CD14-positive monocyte (primary cell): ENCODE data around the gene TRIM34. TPM values are rescaled to one million over a fixed set of nuclear protein-coding genes. Genes with fewer than 3 reads are reported as not detected.
"Not testable (repeated sequence)": the region's sequence is repeated elsewhere in the genome, so short reads cannot be mapped to it uniquely, and the experiment has no call there.

Experiments
- DNase-seq, 3 donors: peaks; one replicate each; pipeline ENCODE4 v3.0.0-alpha.2; 2011 to 2022
- H2AFZ ChIP-seq: 2 replicates; pipeline ENCODE4 v1.6.0; 2012; ENCODE audit warnings: mild to moderate bottlenecking, low read depth, low read length, inconsistent platforms; ENCODE audit not compliant: insufficient read depth, poor library complexity, severe bottlenecking
- H3K27ac ChIP-seq, 2 donors: 1 replicate in 1 of 2; 2 replicates in 1 of 2; pipeline ENCODE4 v1.5.1; 2012 to 2013; ENCODE audit warnings: low read length in 2 of 2, control low read depth in 1 of 2, inconsistent platforms in 1 of 2, low read depth in 1 of 2, mild to moderate bottlenecking in 1 of 2
- H3K27me3 ChIP-seq, 2 donors: one replicate each; pipeline versions ENCODE4 v1.6.0 to v1.6.1; 2011 to 2013; ENCODE audit warnings: low read length in 2 of 2; ENCODE audit not compliant: control insufficient read depth in 2 of 2, insufficient read depth in 2 of 2
- H3K36me3 ChIP-seq, 2 donors: replicated peaks in 1 of 2; 1 replicate in 1 of 2; 2 replicates in 1 of 2; pipeline versions ENCODE4 v1.5.1 to v1.6.1; 2012 to 2013; ENCODE audit warnings: low read length in 2 of 2, control low read depth in 1 of 2, inconsistent platforms in 1 of 2, mild to moderate bottlenecking in 1 of 2; ENCODE audit not compliant: insufficient read depth in 2 of 2, control insufficient read depth in 1 of 2
- H3K4me1 ChIP-seq, 2 donors: 1 replicate in 1 of 2; 2 replicates in 1 of 2; pipeline versions ENCODE4 v1.5.1 to v1.6.1; 2012 to 2013; ENCODE audit warnings: low read length in 2 of 2, control low read depth in 1 of 2, inconsistent platforms in 1 of 2, mild to moderate bottlenecking in 1 of 2, moderate library complexity in 1 of 2; ENCODE audit not compliant: insufficient read depth in 2 of 2, control insufficient read depth in 1 of 2
- H3K4me2 ChIP-seq: replicated peaks from 2 replicates; pipeline ENCODE3; 2012; ENCODE audit warnings: low read length, moderate library complexity, mild to moderate bottlenecking; ENCODE audit not compliant: poor library complexity, severe bottlenecking; ENCODE audit errors: extremely low read depth
- H3K4me3 ChIP-seq, 3 experiments: fragments of 200-600 bp in 1 of 3; sonication (generic) in 1 of 3; replicated peaks in 1 of 3; 1 replicate in 2 of 3; 2 replicates in 1 of 3; pipeline ENCODE4 v1.5.1; 2011 to 2013; ENCODE audit warnings: low read length in 3 of 3, mild to moderate bottlenecking in 3 of 3, control low read depth in 2 of 3, low read depth in 2 of 3, inconsistent platforms in 1 of 3, moderate library complexity in 1 of 3
- H3K79me2 ChIP-seq: 2 replicates; pipeline ENCODE4 v1.6.0; 2012; ENCODE audit warnings: mild to moderate bottlenecking, control low read depth, inconsistent platforms, low read length, moderate library complexity; ENCODE audit not compliant: insufficient read depth
- H3K9ac ChIP-seq: 2 replicates; pipeline ENCODE4 v1.6.0; 2017; ENCODE audit warnings: low read length, mild to moderate bottlenecking; ENCODE audit not compliant: insufficient read depth, poor library complexity, severe bottlenecking
- H3K9me3 ChIP-seq, 2 donors: replicated peaks in 1 of 2; 1 replicate in 1 of 2; 2 replicates in 1 of 2; pipeline versions ENCODE4 v1.5.1 to v1.6.1; 2012 to 2013; ENCODE audit warnings: low read length in 2 of 2, control low read depth in 1 of 2; ENCODE audit not compliant: control insufficient read depth in 1 of 2, insufficient read depth in 1 of 2
- H4K20me1 ChIP-seq: 2 replicates; pipeline ENCODE4 v1.6.0; 2012; ENCODE audit warnings: mild to moderate bottlenecking, low read length, control low read depth, moderate library complexity; ENCODE audit not compliant: insufficient read depth
- H3K27ac Mint-ChIP-seq, 7 donors: one replicate each; pipeline ENCODE4 v1.8.0; 2020; ENCODE audit warnings: mild to moderate bottlenecking in 7 of 7, mixed read lengths in 7 of 7, moderate library complexity in 6 of 7, inconsistent platforms in 2 of 7
- H3K27me3 Mint-ChIP-seq, 3 donors: one replicate each; pipeline ENCODE4 v1.8.0; 2021 to 2022; ENCODE audit warnings: low read depth in 3 of 3, mild to moderate bottlenecking in 3 of 3, mixed read lengths in 3 of 3, moderate library complexity in 3 of 3, inconsistent platforms in 1 of 3
- H3K36me3 Mint-ChIP-seq, 2 donors: one replicate each; pipeline ENCODE4 v1.8.0; 2020; ENCODE audit warnings: mixed read lengths in 2 of 2, inconsistent platforms in 1 of 2, mild to moderate bottlenecking in 1 of 2
- H3K4me1 Mint-ChIP-seq: one replicate; pipeline ENCODE4 v1.8.0; 2020; ENCODE audit warnings: mild to moderate bottlenecking, mixed read lengths
- H3K4me3 Mint-ChIP-seq, 2 donors: one replicate each; pipeline ENCODE4 v1.8.0; 2020; ENCODE audit warnings: mild to moderate bottlenecking in 2 of 2, mixed read lengths in 2 of 2, moderate library complexity in 1 of 2
- H3K9me3 Mint-ChIP-seq, 7 donors: one replicate each; pipeline ENCODE4 v1.8.0; 2020 to 2022; ENCODE audit warnings: mixed read lengths in 7 of 7, mild to moderate bottlenecking in 6 of 7, moderate library complexity in 6 of 7, inconsistent platforms in 2 of 7
- WGBS: methylation state at CpG from one replicate; pipeline ENCODE4 v1.1.5; 2013; ENCODE audit warnings: missing lambda C conversion rate; ENCODE audit not compliant: insufficient coverage; 5-methylcytosine and 5-hydroxymethylcytosine counted together
- intact Hi-C, 2 donors: fragments of 100-400 bp; cut with micrococcal nuclease; formaldehyde crosslinking; loops; one replicate each; pipeline versions ENCODE4 v1.15.0 to v1.15.1; 2023
- polyA plus RNA-seq, 3 donors: library from polyadenylated mRNA; depleted of rRNA in 1 of 3; unstranded in 2 of 3; stranded (reverse) in 1 of 3; fragments of 300-500 nt in 2 of 3; fragments of >200 nt in 1 of 3; fragmentation: Illumina TruSeq in 2 of 3; gene quantifications; 1 replicate in 2 of 3; 2 replicates in 1 of 3; pipeline ENCODE4 v1.2.3, GENCODE V29; 2012 to 2021
- TF ChIP-seq, protein P1 (sequence below): fragments of 200-600 bp; IDR thresholded peaks from one replicate; pipeline ENCODE4 v1.8.0; 2022; ENCODE audit warnings: antibody characterized with exemption, mild to moderate bottlenecking

Gene TRIM34
- polyA plus RNA-seq, 3 donors = 21.9 to 25.7 (median 23.5) TPM

DNA sequence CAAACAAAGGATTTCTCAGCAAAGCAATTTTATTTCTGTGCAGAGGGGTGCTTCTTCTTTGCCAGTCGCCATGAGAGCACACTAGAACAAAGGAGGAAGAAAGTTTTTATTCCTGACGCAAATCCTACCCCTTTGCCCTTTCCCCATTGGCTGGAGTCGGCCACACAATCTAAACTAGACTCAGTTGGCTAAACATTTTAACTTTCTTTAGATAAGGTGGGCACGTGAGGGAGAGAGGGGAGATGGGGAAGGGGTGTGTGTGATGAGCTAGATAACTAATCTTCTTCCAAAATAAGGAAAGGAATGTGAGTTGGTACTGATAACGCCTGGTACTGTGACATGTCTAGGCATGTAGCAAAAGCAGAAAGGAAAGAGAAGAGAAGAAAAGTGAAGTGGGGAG, 65.4 kb downstream of the TRIM34 start:
- H4K20me1 ChIP-seq = peaks cover 23% of the 10 kb centered on the region
- Mint-ChIP-seq H3K9me3 (peaks cover 0 to 3% (median 0%) of the 10 kb centered on the region in 7 donors), H3K4me3 (peak overlapping the region; percentile 90 to 97), H3K4me1 (peaks cover 49% of the 10 kb centered on the region), H3K27me3 (no peaks in the 10 kb centered on the region), H3K27ac (peak overlapping the region; percentile 96 to 100 (median 99)), H3K36me3 (peaks cover 12 to 17% of the 10 kb centered on the region in 2 donors)
- H3K9me3 ChIP-seq = no peaks in the 10 kb centered on the region
- peak overlapping the region; percentile 73 for H3K9ac ChIP-seq
- H3K79me2 ChIP-seq = peaks cover 73% of the 10 kb centered on the region
- peak overlapping the region; percentile 58 for H2AFZ ChIP-seq
- peak overlapping the region; percentile 94 for H3K4me2 ChIP-seq
- H3K27me3 ChIP-seq = no peaks in the 10 kb centered on the region
- intact Hi-C loops = loop anchor here in 1 of 2 donors (5.0 kb wide), 1 partner anchor 58 kb away; no protein-coding TSS in a partner anchor
- H3K36me3 ChIP-seq = peaks cover 8 to 22% of the 10 kb centered on the region in 2 donors
- H3K27ac ChIP-seq = peak overlapping the region; percentile 81 to 92
- WGBS = no CpG with 5 or more reads among the region's 5 CpGs
- peaks cover 38 to 40% of the 10 kb centered on the region in 2 donors for H3K4me1 ChIP-seq
- TF ChIP-seq, protein P1, sequence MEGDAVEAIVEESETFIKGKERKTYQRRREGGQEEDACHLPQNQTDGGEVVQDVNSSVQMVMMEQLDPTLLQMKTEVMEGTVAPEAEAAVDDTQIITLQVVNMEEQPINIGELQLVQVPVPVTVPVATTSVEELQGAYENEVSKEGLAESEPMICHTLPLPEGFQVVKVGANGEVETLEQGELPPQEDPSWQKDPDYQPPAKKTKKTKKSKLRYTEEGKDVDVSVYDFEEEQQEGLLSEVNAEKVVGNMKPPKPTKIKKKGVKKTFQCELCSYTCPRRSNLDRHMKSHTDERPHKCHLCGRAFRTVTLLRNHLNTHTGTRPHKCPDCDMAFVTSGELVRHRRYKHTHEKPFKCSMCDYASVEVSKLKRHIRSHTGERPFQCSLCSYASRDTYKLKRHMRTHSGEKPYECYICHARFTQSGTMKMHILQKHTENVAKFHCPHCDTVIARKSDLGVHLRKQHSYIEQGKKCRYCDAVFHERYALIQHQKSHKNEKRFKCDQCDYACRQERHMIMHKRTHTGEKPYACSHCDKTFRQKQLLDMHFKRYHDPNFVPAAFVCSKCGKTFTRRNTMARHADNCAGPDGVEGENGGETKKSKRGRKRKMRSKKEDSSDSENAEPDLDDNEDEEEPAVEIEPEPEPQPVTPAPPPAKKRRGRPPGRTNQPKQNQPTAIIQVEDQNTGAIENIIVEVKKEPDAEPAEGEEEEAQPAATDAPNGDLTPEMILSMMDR = no peak
- peak in 2 of 3 donors; percentile 38 to 41 for DNase-seq
- peak overlapping the region; percentile 82 to 100 (median 83) for H3K4me3 ChIP-seq

DNA sequence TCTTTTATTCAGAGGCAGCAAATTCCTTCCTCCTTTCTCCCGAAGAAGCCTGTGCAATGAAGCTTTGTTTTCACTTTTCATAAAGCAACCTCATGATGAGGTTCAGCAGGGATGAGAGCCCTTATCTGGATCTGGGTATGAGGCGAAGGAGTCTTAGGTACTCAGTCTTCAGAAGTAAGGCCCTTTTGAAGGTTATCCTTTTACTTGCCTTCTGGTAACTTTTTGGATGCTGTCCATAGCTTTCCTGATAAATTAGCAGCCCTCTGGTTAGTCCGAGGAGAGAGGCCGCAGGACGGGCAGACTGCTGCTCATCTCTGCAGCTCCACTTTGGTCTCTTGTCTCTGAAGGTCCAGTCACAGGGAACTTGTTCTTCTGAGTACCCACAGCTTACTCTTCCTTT, 65.9 kb downstream of the TRIM34 start:
- WGBS = 4% methylated on average over 4 of the region's 5 CpGs
- Mint-ChIP-seq H3K9me3 (peaks cover 0 to 3% (median 0%) of the 10 kb centered on the region in 7 donors), H3K36me3 (peaks cover 13 to 21% of the 10 kb centered on the region in 2 donors), H3K27me3 (no peaks in the 10 kb centered on the region), H3K4me3 (peak overlapping the region; percentile 90 to 97), H3K4me1 (peaks cover 47% of the 10 kb centered on the region), H3K27ac (peak overlapping the region; percentile 96 to 100 (median 99))
- Histone ChIP-seq H3K9ac (peak overlapping the region; percentile 73), H3K36me3 (peaks cover 12 to 27% of the 10 kb centered on the region in 2 donors), H2AFZ (peak overlapping the region; percentile 58), H3K27me3 (no peaks in the 10 kb centered on the region), H4K20me1 (peaks cover 28% of the 10 kb centered on the region), H3K27ac (peak overlapping the region; percentile 81 to 92), H3K4me3 (peak overlapping the region; percentile 82 to 100 (median 83)), H3K4me2 (peak overlapping the region; percentile 94), H3K79me2 (peaks cover 78% of the 10 kb centered on the region), H3K9me3 (no peaks in the 10 kb centered on the region), H3K4me1 (peaks cover 35 to 37% of the 10 kb centered on the region in 2 donors)
- DNase-seq = peak in 2 of 3 donors; percentile 14 to 15
- TF ChIP-seq, protein P1 = no peak
- intact Hi-C loops = loop anchor here in 1 of 2 donors (5.0 kb wide), 1 partner anchor 58 kb away; no protein-coding TSS in a partner anchor

DNA sequence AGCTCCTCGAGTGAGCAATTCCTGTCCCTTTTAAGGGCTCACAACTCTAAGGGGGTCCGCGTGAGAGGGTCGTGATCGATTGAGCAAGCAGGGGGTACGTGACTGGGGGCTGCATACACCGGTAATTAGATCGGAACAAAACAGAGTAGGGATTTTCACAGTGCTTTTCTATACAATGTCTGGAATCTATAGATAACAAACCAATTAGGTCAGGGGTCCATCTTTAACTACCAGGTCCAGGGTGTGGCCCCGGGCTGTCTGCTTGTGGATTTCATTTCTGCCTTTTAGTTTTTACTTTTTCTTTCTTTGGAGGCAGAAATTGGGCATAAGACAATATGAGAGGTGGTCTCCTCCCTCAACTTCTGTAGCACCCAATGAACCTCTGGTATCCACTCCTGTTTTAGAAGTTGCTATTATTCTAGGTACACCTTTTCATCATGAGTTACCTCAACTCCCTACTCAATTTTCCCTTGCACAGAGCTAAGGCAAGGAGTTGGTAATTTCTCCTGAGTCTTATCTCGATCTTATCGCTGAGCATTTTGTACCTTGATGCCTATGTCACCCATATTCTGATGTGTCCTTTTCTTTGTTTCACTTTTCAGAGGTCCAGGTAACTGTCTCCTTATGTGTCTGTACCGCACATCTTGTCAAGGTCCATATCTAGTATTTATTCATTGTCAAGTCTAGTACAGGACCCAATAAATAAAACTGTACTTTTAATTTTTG, 66.6 kb downstream of the TRIM34 start:
- not testable (repeated sequence) for H3K9me3 ChIP-seq, H3K9me3 Mint-ChIP-seq, DNase-seq, H3K27me3 Mint-ChIP-seq, H3K27me3 ChIP-seq
- H3K9ac ChIP-seq = peak overlapping the region; percentile 73
- peaks cover 47% of the 10 kb centered on the region for H3K4me1 Mint-ChIP-seq
- peaks cover 79% of the 10 kb centered on the region for H3K79me2 ChIP-seq
- peak overlapping the region; percentile 82 to 100 (median 83) for H3K4me3 ChIP-seq
- peaks cover 18 to 34% of the 10 kb centered on the region in 2 donors for H3K36me3 ChIP-seq
- peak overlapping the region; percentile 94 for H3K4me2 ChIP-seq
- peaks cover 20 to 28% of the 10 kb centered on the region in 2 donors for H3K36me3 Mint-ChIP-seq
- peak overlapping the region; percentile 90 to 97 for H3K4me3 Mint-ChIP-seq
- WGBS = 0% methylated on average over 1 of the region's 12 CpGs
- peaks cover 35% of the 10 kb centered on the region for H4K20me1 ChIP-seq
- peak overlapping the region; percentile 58 for H2AFZ ChIP-seq
- peaks cover 35 to 37% of the 10 kb centered on the region in 2 donors for H3K4me1 ChIP-seq
- H3K27ac Mint-ChIP-seq = peak overlapping the region; percentile 96 to 100 (median 99)
- intact Hi-C loops = loop anchor here in 1 of 2 donors (5.0 kb wide), 1 partner anchor 59 kb away; no protein-coding TSS in a partner anchor
- peak overlapping the region; percentile 81 to 92 for H3K27ac ChIP-seq
